Right lobe of liver (tissue), 6 donors: ENCODE data around the gene AGPS. TPM values are rescaled to one million over a fixed set of nuclear protein-coding genes. Genes with fewer than 3 reads are reported as not detected.

Experiments
- ATAC-seq, 4 donors: fragments of 200-7000 bp; cut with Tn5 transposase; one replicate each; pipeline ENCODE4 v1.9.1; 2020; ENCODE audit warnings: mild to moderate bottlenecking in 4 of 4, moderate library complexity in 4 of 4
- DNase-seq, 3 donors: peaks; one replicate each; pipeline ENCODE4 v3.0.0-alpha.2; 2020
- H3K27ac ChIP-seq, 3 donors: fragments of 200-600 bp; one replicate each; pipeline ENCODE4 v1.8.0; 2022
- H3K27me3 ChIP-seq, 2 donors: fragments of 200-600 bp; one replicate each; pipeline ENCODE4 v1.8.0; 2022
- H3K36me3 ChIP-seq, 4 donors: fragments of 200-600 bp; sonication (generic) in 1 of 4; one replicate each; pipeline versions ENCODE4 v1.5.1 to v1.8.0; 2017 to 2022; ENCODE audit warnings: control low read depth in 1 of 4
- H3K4me1 ChIP-seq, 4 donors: fragments of 200-600 bp; sonication (generic) in 1 of 4; one replicate each; pipeline versions ENCODE4 v1.5.1 to v1.8.0; 2017 to 2022; ENCODE audit warnings: control low read depth in 1 of 4
- H3K4me3 ChIP-seq, 3 donors: fragments of 200-600 bp; one replicate each; pipeline ENCODE4 v1.8.0; 2022
- H3K9me3 ChIP-seq, 4 donors: fragments of 200-600 bp; sonication (generic) in 1 of 4; one replicate each; pipeline versions ENCODE4 v1.5.1 to v1.8.0; 2017 to 2022; ENCODE audit warnings: control low read depth in 1 of 4
- POLR2A ChIP-seq: fragments of 450-650 bp; IDR thresholded peaks from one replicate; pipeline ENCODE4 v1.6.1; 2017; ENCODE audit warnings: antibody characterized with exemption, mild to moderate bottlenecking
- whole genome bisulfite sequencing: methylation state at CpG from one replicate; pipeline ENCODE4 v1.1.6; 2018; ENCODE audit warnings: low coverage, low lambda C conversion rate; ENCODE audit not compliant: insufficient coverage; ENCODE audit errors: missing lambda C conversion rate; 5-methylcytosine and 5-hydroxymethylcytosine counted together
- intact Hi-C, 2 donors: fragments of 100-400 bp; cut with DNase I; formaldehyde crosslinking; loops; one replicate each; pipeline versions ENCODE4 v1.11.2 to v1.14.1; 2022
- total RNA-seq, 6 experiments: library from RNA; depleted of rRNA in 2 of 6; stranded (reverse); fragments of >200 nt in 2 of 6; fragmentation: NEBNext Ultra II Directional in 3 of 6; extraction: Animal tissue kit (Norgen Biotek cat#: 25700) in 3 of 6; gene quantifications; one replicate each; pipeline versions ENCODE4 v1.1.0 to v1.2.4, GENCODE V29; 2016 to 2023
- TF ChIP-seq, protein P1 (sequence below), 4 donors: fragments of 200-600 bp in 3 of 4; fragments of 450-650 bp in 1 of 4; IDR thresholded peaks; one replicate each; pipeline versions ENCODE4 v1.5.1 to v1.8.0; 2016 to 2022; ENCODE audit warnings: antibody characterized with exemption in 4 of 4, mild to moderate bottlenecking in 2 of 4
- donor health status: DM: no; HTN: yes; CAD: no.
- donor health status: DM: no; HTN: no; CAD: no.
- donor health status: DM: no; HTN: no; CAD: no.
- donor health status: DM: no; HTN: yes; CAD: no.
- donor health status: DM: no; HTN: yes; CAD: no.

AGPS gene
- total RNA-seq, 6 experiments from 2014 or later, result 21.7 to 31.8 (median 26.8) TPM

DNA sequence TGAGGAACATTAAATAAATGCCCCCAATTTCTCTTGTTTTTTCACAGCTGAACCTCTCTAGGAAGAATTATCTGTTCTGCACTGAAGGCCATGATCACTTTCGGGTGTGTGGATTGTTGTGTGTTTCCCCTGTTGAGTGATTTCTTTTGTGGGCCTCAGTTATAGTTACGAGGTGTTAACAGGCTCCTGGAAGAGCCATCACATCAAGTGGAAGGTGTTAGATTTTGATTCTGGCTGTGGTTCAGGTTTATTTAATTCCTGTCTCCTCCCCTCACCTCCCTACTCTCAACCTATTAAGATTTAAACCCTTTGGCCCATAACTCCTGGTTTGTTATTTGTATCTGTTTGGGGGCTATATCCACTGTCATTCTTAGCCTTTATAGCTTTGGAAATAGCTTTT lies 182.8 kb downstream of the AGPS start:
- DNase-seq, result no peak
- H3K4me1 ChIP-seq, result no peaks in the 10 kb centered on the region
- intact Hi-C loops, result no loop called here
- no peak overlapping the region for H3K4me3 ChIP-seq
- no peaks in the 10 kb centered on the region for H3K36me3 ChIP-seq
- H3K27ac ChIP-seq, result no peak overlapping the region
- TF ChIP-seq, protein P1, sequence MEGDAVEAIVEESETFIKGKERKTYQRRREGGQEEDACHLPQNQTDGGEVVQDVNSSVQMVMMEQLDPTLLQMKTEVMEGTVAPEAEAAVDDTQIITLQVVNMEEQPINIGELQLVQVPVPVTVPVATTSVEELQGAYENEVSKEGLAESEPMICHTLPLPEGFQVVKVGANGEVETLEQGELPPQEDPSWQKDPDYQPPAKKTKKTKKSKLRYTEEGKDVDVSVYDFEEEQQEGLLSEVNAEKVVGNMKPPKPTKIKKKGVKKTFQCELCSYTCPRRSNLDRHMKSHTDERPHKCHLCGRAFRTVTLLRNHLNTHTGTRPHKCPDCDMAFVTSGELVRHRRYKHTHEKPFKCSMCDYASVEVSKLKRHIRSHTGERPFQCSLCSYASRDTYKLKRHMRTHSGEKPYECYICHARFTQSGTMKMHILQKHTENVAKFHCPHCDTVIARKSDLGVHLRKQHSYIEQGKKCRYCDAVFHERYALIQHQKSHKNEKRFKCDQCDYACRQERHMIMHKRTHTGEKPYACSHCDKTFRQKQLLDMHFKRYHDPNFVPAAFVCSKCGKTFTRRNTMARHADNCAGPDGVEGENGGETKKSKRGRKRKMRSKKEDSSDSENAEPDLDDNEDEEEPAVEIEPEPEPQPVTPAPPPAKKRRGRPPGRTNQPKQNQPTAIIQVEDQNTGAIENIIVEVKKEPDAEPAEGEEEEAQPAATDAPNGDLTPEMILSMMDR (IDR thresholded peaks at IDR 0.05), result no peak
- no peak for TF ChIP-seq POLR2A
- no peaks in the 10 kb centered on the region for H3K27me3 ChIP-seq
- WGBS, result no CpG with 5 or more reads among the region's 2 CpGs
- ATAC-seq, result no peak
- H3K9me3 ChIP-seq, result no peaks in the 10 kb centered on the region

DNA sequence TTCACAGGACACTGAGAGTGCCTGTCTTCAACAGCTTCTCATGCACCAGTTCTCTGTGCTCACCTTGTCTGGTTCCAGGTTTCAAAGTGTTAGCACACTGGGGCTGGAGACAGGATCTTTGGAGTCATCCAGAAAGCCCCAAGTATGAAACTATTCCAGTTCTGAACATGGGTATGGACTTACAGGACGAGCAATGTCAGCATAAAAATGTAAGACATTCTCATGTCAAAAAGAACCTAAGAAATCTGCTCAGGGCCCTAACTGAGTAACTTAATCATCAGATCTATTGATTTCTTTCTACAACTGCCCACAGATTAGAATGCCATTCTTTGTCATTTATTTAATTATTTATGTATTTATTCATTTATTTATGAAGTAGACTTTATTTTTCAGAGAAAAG lies 184.5 kb downstream of the AGPS start:
- intact Hi-C loops, result no loop called here
- H3K27me3 ChIP-seq, result no peaks in the 10 kb centered on the region
- no peak overlapping the region for H3K27ac ChIP-seq
- 71% methylated on average over 1 of the region's 1 CpG for WGBS
- ATAC-seq (no peak), DNase-seq (no peak)
- no peaks in the 10 kb centered on the region for H3K9me3 ChIP-seq
- H3K4me1 ChIP-seq, result no peaks in the 10 kb centered on the region
- no peaks in the 10 kb centered on the region for H3K36me3 ChIP-seq
- no peak overlapping the region for H3K4me3 ChIP-seq
- no peak for TF ChIP-seq POLR2A

DNA sequence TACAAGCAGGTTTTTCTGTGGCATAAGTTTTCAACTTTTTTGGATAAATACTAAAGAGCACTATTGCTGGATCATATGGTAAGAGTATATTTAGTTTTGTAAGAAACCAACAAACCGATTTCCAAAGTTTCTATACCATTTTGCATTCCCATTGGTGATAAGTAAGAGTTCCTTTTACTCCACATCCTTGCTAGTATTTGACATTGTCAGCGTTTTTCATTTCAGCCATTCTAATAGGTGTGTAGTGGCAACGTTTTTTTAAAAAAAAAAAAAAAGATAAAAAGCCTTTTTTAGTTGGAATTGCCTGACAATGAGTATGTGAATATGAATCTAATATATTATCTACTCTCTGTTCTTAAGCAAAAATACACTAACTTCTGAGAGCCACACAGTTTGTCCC lies 185.9 kb downstream of the AGPS start:
- H3K4me1 ChIP-seq, result no peaks in the 10 kb centered on the region
- intact Hi-C loops, result no loop called here
- H3K9me3 ChIP-seq, result no peaks in the 10 kb centered on the region
- no peak overlapping the region for H3K27ac ChIP-seq
- DNase-seq (no peak), ATAC-seq (no peak)
- no peak overlapping the region for H3K4me3 ChIP-seq
- H3K27me3 ChIP-seq, result no peaks in the 10 kb centered on the region
- no peak for TF ChIP-seq POLR2A
- TF ChIP-seq, protein P1 (IDR thresholded peaks at IDR 0.05), result no peak
- WGBS, result 65% methylated on average over 3 of the region's 3 CpGs
- no peaks in the 10 kb centered on the region for H3K36me3 ChIP-seq

DNA sequence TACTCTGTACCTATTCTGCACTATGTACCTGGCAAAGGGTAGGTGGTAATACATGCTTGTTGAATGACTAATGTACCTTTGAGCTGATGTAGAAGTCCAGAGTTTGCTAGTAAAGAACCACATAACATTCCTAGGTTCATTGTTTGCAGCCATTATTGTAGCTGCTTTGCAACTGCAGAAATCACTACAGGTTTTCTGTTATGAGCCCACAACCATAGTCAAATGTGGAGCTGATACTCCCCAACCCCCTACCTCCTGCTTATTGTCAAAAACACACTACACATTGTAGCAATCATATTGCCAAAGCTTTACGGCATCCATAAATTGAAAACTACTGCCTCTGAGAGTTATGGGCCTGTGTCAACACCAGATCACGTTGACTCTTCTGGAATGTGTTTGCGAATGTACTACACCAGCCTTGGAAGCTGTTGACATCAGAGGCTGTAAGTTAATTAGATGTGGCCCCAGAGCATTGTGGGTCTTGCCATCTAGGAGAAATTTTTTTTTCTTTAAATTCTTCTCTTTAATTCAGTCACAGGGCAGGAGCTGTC lies 187.0 kb downstream of the AGPS start:
- Histone ChIP-seq H3K9me3 (no peaks in the 10 kb centered on the region), H3K36me3 (no peaks in the 10 kb centered on the region), H3K4me1 (no peaks in the 10 kb centered on the region), H3K27me3 (no peaks in the 10 kb centered on the region), H3K27ac (no peak overlapping the region), H3K4me3 (no peak overlapping the region)
- WGBS, result 86% methylated on average over 2 of the region's 3 CpGs
- ATAC-seq (no peak), DNase-seq (no peak)
- intact Hi-C loops, result no loop called here
- TF ChIP-seq POLR2A, result no peak
- TF ChIP-seq, protein P1 (IDR thresholded peaks at IDR 0.05), result no peak

DNA sequence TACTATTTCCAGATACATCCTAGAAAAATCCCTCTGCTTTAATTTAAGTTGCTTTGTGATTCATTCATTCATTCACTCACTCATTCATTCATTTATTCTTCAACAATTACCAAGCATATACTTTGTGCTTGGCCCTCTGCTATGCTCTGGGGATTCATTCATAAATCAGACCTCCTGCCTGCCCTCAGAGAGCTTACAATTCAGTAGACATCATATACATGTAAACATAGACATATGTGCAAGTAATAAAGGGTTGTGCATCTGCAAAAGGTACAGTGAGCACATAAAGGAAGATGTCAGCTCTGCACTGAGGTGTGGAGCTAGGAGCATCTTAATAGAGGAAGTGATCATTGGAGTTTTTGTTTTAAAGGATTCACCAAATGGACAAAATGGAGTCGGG lies 189.4 kb downstream of the AGPS start:
- Histone ChIP-seq H3K9me3 (no peaks in the 10 kb centered on the region), H3K4me1 (peaks cover 0 to 3% (median 0%) of the 10 kb centered on the region in 4 donors), H3K27me3 (no peaks in the 10 kb centered on the region), H3K27ac (no peak overlapping the region), H3K4me3 (no peak overlapping the region), H3K36me3 (no peaks in the 10 kb centered on the region)
- WGBS, result 91% methylated on average over 1 of the region's 1 CpG
- ATAC-seq, result no peak
- TF ChIP-seq POLR2A, result no peak
- TF ChIP-seq, protein P1 (IDR thresholded peaks at IDR 0.05), result no peak
- DNase-seq, result no peak
- intact Hi-C loops, result no loop called here
